ENCODE data around the gene KCNQ5.
"Not testable (repeated sequence)": the region's sequence is repeated elsewhere in the genome, so short reads cannot be mapped to it uniquely, and the experiment has no call there.

KCNQ5 gene

GRCh38 chr6:72977114-72977513 lies 355.2 kb downstream of the KCNQ5 start:
- Histone ChIP-seq H2BK12ac (ENCODE audit: low read length) (no peak overlapping the region), H2BK15ac (ENCODE audit: low read length) (no peak overlapping the region), H3K9me3 (replicated peaks in 1 of 2; ENCODE audit: control insufficient read depth in 2 of 2, insufficient read depth in 1 of 2, low read depth in 1 of 2, low read length in 2 of 2) (no peaks in the 10 kb centered on the region), H3K4me2 (ENCODE audit: insufficient read depth, low read length, poor library complexity, severe bottlenecking) (no peak overlapping the region), H3K23ac (ENCODE audit: low read depth, low read length, poor library complexity) (no peak overlapping the region), H2AFZ (ENCODE audit: low read length) (no peak overlapping the region), H3K9ac (ENCODE audit: low read depth, low read length, poor library complexity) (no peak overlapping the region), H4K91ac (ENCODE audit: low read depth, low read length, poor library complexity) (no peak overlapping the region), H2BK120ac (ENCODE audit: low read depth, low read length) (no peak overlapping the region), H3K4me3 (ENCODE audit: low read length in 2 of 2) (no peak overlapping the region), H3K27ac (replicated peaks; ENCODE audit: low read length) (no peak overlapping the region), H3K27me3 (ENCODE audit: control insufficient read depth in 3 of 3, insufficient read depth in 3 of 3, low read depth in 1 of 3, low read length in 3 of 3) (no peaks in the 10 kb centered on the region), H3K18ac (ENCODE audit: low read length) (no peak overlapping the region), H4K8ac (ENCODE audit: low read depth, low read length) (no peak overlapping the region), H3K36me3 (replicated peaks in 1 of 2; ENCODE audit: control insufficient read depth in 2 of 2, insufficient read depth in 2 of 2, low read length in 2 of 2) (no peaks in the 10 kb centered on the region), H3K79me1 (ENCODE audit: low read depth, low read length) (no peaks in the 10 kb centered on the region), H3K4me1 (ENCODE audit: control insufficient read depth in 2 of 2, insufficient read depth in 1 of 2, low read depth in 1 of 2, low read length in 2 of 2) (peaks cover 0 to 3% of the 10 kb centered on the region in 2 donors), H3K14ac (ENCODE audit: low read length) (no peak overlapping the region), H2AK5ac (ENCODE audit: low read depth, low read length) (no peak overlapping the region), H2BK5ac (ENCODE audit: low read length) (no peak overlapping the region), H3K4ac (ENCODE audit: low read length) (no peak overlapping the region)
- no CpG with 5 or more reads among the region's 1 CpG for WGBS, 2 donors (ENCODE audit: extremely low coverage in 2 of 2, insufficient read length in 2 of 2, insufficient replicate concordance in 1 of 2)
- DNase-seq (ENCODE audit: low spot score): no peak

GRCh38 chr6:72978808-72979207 lies 356.9 kb downstream of the KCNQ5 start:
- not testable (repeated sequence) for H2AK5ac ChIP-seq (ENCODE audit: low read depth, low read length); H3K9me3 ChIP-seq (replicated peaks in 1 of 2; ENCODE audit: control insufficient read depth in 2 of 2, insufficient read depth in 1 of 2, low read depth in 1 of 2, low read length in 2 of 2); H3K14ac ChIP-seq (ENCODE audit: low read length); H3K4me3 ChIP-seq (ENCODE audit: low read length in 2 of 2); H2AFZ ChIP-seq (ENCODE audit: low read length); H3K18ac ChIP-seq (ENCODE audit: low read length); H4K91ac ChIP-seq (ENCODE audit: low read depth, low read length, poor library complexity); H4K8ac ChIP-seq (ENCODE audit: low read depth, low read length); H3K79me1 ChIP-seq (ENCODE audit: low read depth, low read length); H3K4me2 ChIP-seq (ENCODE audit: insufficient read depth, low read length, poor library complexity, severe bottlenecking); H3K4me1 ChIP-seq (ENCODE audit: control insufficient read depth in 2 of 2, insufficient read depth in 1 of 2, low read depth in 1 of 2, low read length in 2 of 2); H3K27me3 ChIP-seq (ENCODE audit: control insufficient read depth in 3 of 3, insufficient read depth in 3 of 3, low read depth in 1 of 3, low read length in 3 of 3); H3K23ac ChIP-seq (ENCODE audit: low read depth, low read length, poor library complexity); H3K4ac ChIP-seq (ENCODE audit: low read length); H2BK120ac ChIP-seq (ENCODE audit: low read depth, low read length); H2BK15ac ChIP-seq (ENCODE audit: low read length); H3K9ac ChIP-seq (ENCODE audit: low read depth, low read length, poor library complexity); H3K27ac ChIP-seq (replicated peaks; ENCODE audit: low read length); H2BK12ac ChIP-seq (ENCODE audit: low read length); H3K36me3 ChIP-seq (replicated peaks in 1 of 2; ENCODE audit: control insufficient read depth in 2 of 2, insufficient read depth in 2 of 2, low read length in 2 of 2); DNase-seq (ENCODE audit: low spot score); H2BK5ac ChIP-seq (ENCODE audit: low read length)
- no CpG with 5 or more reads among the region's 3 CpGs for WGBS, 2 donors (ENCODE audit: extremely low coverage in 2 of 2, insufficient read length in 2 of 2, insufficient replicate concordance in 1 of 2)

- not testable (repeated sequence) for H3K18ac ChIP-seq (ENCODE audit: low read length); H3K36me3 ChIP-seq (replicated peaks in 1 of 2; ENCODE audit: control insufficient read depth in 2 of 2, insufficient read depth in 2 of 2, low read length in 2 of 2); H3K79me1 ChIP-seq (ENCODE audit: low read depth, low read length); H3K9ac ChIP-seq (ENCODE audit: low read depth, low read length, poor library complexity); H2BK5ac ChIP-seq (ENCODE audit: low read length); H3K27me3 ChIP-seq (ENCODE audit: control insufficient read depth in 3 of 3, insufficient read depth in 3 of 3, low read depth in 1 of 3, low read length in 3 of 3); H3K23ac ChIP-seq (ENCODE audit: low read depth, low read length, poor library complexity); H2BK12ac ChIP-seq (ENCODE audit: low read length); H2AK5ac ChIP-seq (ENCODE audit: low read depth, low read length); H3K27ac ChIP-seq (replicated peaks; ENCODE audit: low read length); H3K4ac ChIP-seq (ENCODE audit: low read length); H2BK120ac ChIP-seq (ENCODE audit: low read depth, low read length); H3K9me3 ChIP-seq (replicated peaks in 1 of 2; ENCODE audit: control insufficient read depth in 2 of 2, insufficient read depth in 1 of 2, low read depth in 1 of 2, low read length in 2 of 2); H2BK15ac ChIP-seq (ENCODE audit: low read length); H3K4me2 ChIP-seq (ENCODE audit: insufficient read depth, low read length, poor library complexity, severe bottlenecking); H4K91ac ChIP-seq (ENCODE audit: low read depth, low read length, poor library complexity); H4K8ac ChIP-seq (ENCODE audit: low read depth, low read length); H3K4me1 ChIP-seq (ENCODE audit: control insufficient read depth in 2 of 2, insufficient read depth in 1 of 2, low read depth in 1 of 2, low read length in 2 of 2); DNase-seq (ENCODE audit: low spot score); H3K4me3 ChIP-seq (ENCODE audit: low read length in 2 of 2)
- H3K14ac ChIP-seq (ENCODE audit: low read length): peak overlapping the region; percentile 8
- no CpG with 5 or more reads among the region's 13 CpGs for WGBS, 2 donors (ENCODE audit: extremely low coverage in 2 of 2, insufficient read length in 2 of 2, insufficient replicate concordance in 1 of 2)
- peak overlapping the region; percentile 37 for H2AFZ ChIP-seq (ENCODE audit: low read length)
Measured at GRCh38 chr6:72984189-72984831, 362.4 kb downstream of the KCNQ5 start.

DNA sequence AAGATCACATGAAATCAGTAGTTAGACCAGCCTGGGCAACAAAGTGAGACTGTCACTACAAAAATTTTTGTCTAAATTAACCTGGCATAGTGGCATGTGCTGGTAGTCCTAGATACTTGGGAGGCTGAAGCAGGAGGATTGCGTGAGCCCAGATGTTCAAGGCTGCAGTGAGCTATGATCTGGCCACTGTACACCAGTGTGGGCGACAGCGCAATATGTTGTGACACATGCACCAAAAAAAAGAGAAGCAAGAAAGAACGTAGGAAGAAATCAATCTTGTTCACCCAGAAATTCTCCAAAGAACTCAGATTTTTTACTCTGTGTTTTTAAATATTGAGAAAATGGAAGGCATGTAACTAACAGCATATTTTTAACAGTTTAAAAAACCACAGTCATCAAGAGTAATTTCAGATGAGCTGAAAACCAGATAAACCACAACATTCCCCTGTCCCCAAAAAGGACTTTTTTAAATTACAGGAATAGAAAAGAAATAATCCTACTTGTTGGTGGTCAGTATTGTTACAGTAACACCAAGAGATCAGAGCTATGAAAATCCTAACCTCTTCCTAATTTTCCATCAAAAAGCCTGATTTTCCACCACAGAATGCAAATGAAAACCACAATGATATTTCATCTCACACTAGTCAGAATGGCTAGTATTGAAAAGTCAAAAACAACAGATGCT lies 363.3 kb downstream of the KCNQ5 start:
- Histone ChIP-seq H3K36me3 (replicated peaks in 1 of 2; ENCODE audit: control insufficient read depth in 2 of 2, insufficient read depth in 2 of 2, low read length in 2 of 2) (no peaks in the 10 kb centered on the region), H4K91ac (ENCODE audit: low read depth, low read length, poor library complexity) (no peak overlapping the region), H3K4me2 (ENCODE audit: insufficient read depth, low read length, poor library complexity, severe bottlenecking) (no peak overlapping the region), H4K8ac (ENCODE audit: low read depth, low read length) (no peak overlapping the region), H2BK15ac (ENCODE audit: low read length) (no peak overlapping the region), H3K79me1 (ENCODE audit: low read depth, low read length) (no peaks in the 10 kb centered on the region), H3K4me3 (ENCODE audit: low read length in 2 of 2) (no peak overlapping the region), H3K18ac (ENCODE audit: low read length) (no peak overlapping the region), H2BK12ac (ENCODE audit: low read length) (no peak overlapping the region), H3K14ac (ENCODE audit: low read length) (no peak overlapping the region), H3K27ac (replicated peaks; ENCODE audit: low read length) (no peak overlapping the region), H2BK120ac (ENCODE audit: low read depth, low read length) (no peak overlapping the region), H3K9me3 (replicated peaks in 1 of 2; ENCODE audit: control insufficient read depth in 2 of 2, insufficient read depth in 1 of 2, low read depth in 1 of 2, low read length in 2 of 2) (no peaks in the 10 kb centered on the region), H2BK5ac (ENCODE audit: low read length) (no peak overlapping the region), H3K9ac (ENCODE audit: low read depth, low read length, poor library complexity) (no peak overlapping the region), H3K4me1 (ENCODE audit: control insufficient read depth in 2 of 2, insufficient read depth in 1 of 2, low read depth in 1 of 2, low read length in 2 of 2) (no peaks in the 10 kb centered on the region), H2AFZ (ENCODE audit: low read length) (peak overlapping the region; percentile 37), H3K27me3 (ENCODE audit: control insufficient read depth in 3 of 3, insufficient read depth in 3 of 3, low read depth in 1 of 3, low read length in 3 of 3) (no peaks in the 10 kb centered on the region), H3K4ac (ENCODE audit: low read length) (no peak overlapping the region), H3K23ac (ENCODE audit: low read depth, low read length, poor library complexity) (no peak overlapping the region), H2AK5ac (ENCODE audit: low read depth, low read length) (no peak overlapping the region)
- no CpG with 5 or more reads among the region's 4 CpGs for WGBS, 2 donors (ENCODE audit: extremely low coverage in 2 of 2, insufficient read length in 2 of 2, insufficient replicate concordance in 1 of 2)
- no peak for DNase-seq (ENCODE audit: low spot score)
